GM10266 (cell line): ENCODE measurements around the gene ZBTB12.
"Not testable (repeated sequence)": the region's sequence is repeated elsewhere in the genome, so short reads cannot be mapped to it uniquely, and the experiment has no call there.

ENCODE experiments used
- DNase-seq: peaks from one replicate; pipeline ENCODE4 v3.0.0; 2012; ENCODE audit errors: extremely low spot score
- CTCF ChIP-seq: IDR thresholded peaks from 2 replicates; pipeline ENCODE4 v1.5.1; 2012; ENCODE audit warnings: mild to moderate bottlenecking, low read depth; ENCODE audit not compliant: control insufficient read depth, insufficient read depth; ENCODE audit errors: missing control alignments

Gene ZBTB12

GRCh38 chr6:31908791-31909190 lies 6.9 kb upstream of the ZBTB12 start:
- no peak for TF ChIP-seq CTCF
- DNase-seq = peak; percentile 69

- not testable (repeated sequence) for DNase-seq
Observed at GRCh38 chr6:31908255-31908654, 6.4 kb upstream of the ZBTB12 start.

DNA sequence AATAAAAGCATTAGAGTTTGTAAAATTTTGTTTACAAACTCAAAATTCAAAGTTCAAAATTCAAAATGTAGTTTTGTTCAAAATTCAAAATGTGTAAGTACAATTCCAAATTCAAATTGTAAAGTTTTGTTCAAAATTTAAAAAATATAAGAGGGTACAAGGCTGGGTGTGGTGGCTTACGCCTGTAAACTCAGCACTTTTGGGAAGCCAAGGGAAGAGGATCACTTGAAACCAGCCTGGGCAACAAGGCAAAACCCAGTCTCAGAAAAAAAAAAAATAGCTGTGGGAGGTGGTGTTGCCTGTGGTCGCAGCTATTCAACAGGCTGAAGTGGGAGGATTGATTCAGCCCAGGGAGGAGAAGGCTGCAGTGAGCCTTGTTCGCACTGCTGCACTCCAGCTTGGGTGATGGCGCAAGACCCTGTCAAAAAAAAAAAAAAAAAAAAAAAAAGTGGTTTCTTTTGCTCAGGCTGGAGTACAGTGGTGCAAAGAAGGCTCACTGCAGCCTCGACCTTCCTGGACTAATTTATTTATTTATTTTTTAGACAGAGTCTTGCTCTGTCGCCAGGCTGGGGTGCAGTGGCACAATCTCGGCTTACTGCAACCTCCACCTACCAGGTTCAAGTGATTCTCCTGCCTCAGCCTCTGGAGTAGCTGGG lies 5.4 kb upstream of the ZBTB12 start:
- TF ChIP-seq CTCF = no peak
- no peak for DNase-seq

DNA sequence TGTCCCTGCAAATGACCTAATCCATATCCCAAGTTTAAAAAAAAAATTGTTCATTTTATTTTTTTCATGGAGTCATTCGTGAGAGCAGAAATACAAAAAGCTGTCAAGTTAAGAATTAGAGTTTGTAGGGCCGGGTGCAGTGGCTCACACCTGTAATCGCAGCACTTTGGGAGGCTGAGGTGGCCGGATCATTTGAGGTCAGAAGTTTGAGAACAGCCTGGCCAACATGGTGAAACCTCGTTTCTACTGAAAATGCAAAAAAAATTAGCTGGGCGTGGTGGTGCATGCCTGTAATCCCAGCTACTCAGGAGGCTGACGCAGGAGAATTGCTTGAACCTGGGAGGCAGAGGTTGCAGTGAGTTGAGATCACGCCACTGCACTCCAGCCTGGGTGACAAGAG lies 4.8 kb upstream of the ZBTB12 start:
- not testable (repeated sequence) for DNase-seq

DNA sequence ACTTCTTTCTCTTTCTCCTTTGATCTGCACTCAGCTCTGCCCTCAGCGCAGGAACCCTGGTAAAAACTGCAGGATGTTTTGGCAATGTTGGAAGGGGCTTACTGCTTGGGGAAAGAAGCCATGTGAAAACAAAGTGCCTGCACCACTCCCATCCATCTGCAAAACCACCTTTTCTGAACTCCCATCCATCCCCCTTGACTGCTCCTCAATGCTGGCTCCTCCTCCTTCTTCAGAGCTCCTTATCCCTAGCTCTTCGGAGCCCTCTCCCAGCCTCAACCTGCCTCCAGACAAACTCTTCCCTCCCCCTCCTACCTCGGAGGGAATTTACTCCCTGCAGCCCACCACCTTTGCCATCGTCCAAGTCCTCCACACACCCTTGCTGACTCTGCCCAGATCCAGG lies 4.2 kb upstream of the ZBTB12 start:
- DNase-seq = no peak
- no peak for TF ChIP-seq CTCF

GRCh38 chr6:31905041-31905440 lies 3.2 kb upstream of the ZBTB12 start:
- no peak for TF ChIP-seq CTCF
- no peak for DNase-seq

GRCh38 chr6:31903957-31904356 lies 2.1 kb upstream of the ZBTB12 start:
- TF ChIP-seq CTCF = no peak
- no peak for DNase-seq

- TF ChIP-seq CTCF = no peak
- peak; percentile 88 for DNase-seq
Observed at GRCh38 chr6:31901415-31901952, 402 bp downstream of the ZBTB12 start.
